ENCODE results near the gene PSRC1. TPM values are rescaled to one million over a fixed set of nuclear protein-coding genes. Genes with fewer than 3 reads are reported as not detected.
A peak's percentile ranks its signal among the peaks of the same experiment; 100 is the strongest.

The PSRC1 gene
- total and polyA plus RNA-seq, 4 experiments from 2014 or later, result 0.17 to 0.31 (median 0.23) TPM

DNA sequence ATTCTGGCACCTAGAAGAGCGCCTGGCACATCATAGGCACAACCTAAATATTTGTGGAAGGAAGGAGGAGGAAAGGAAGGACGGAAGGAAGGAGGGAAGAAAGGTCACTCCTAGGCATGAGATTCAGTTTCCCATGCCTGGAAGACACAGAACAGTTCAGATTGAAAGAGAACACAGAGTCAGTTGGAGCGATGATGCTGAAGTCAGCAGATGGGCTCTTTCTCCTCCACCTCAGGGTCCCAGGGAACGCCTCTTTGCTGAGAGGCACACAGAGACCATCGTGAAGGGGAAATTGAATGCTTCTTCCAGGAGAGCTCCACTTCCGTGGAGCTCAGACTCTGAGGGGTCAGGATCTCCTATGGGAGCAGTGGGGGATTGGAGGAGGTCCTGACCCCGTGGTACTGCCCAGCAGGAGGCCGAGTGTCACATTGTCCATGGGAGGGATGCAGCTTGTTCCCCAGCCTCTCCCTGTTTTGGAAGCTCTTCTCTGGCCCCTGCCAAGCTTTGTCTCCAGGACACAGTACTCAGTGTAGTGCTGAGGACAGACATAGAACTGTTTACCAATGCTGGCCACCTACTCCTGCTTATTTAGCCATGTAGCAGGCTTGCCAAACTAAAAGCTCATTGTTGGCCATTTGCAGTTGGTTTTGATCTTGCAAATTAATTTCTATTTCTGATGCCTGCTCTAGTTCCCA, 21.4 kb upstream of the PSRC1 start:
- Histone ChIP-seq H3K4me1 (ENCODE audit: insufficient read depth, low read length) (no peaks in the 10 kb centered on the region), H3K9me3 (ENCODE audit: control insufficient read depth in 1 of 2, low read length in 2 of 2) (no peaks in the 10 kb centered on the region), H3K36me3 (ENCODE audit: insufficient read depth, low read length) (no peaks in the 10 kb centered on the region), H3K27me3 (ENCODE audit: insufficient read depth, low read length) (no peaks in the 10 kb centered on the region), H3K27ac (ENCODE audit: low read depth, low read length) (no peak overlapping the region), H3K4me3 (ENCODE audit: low read length in 2 of 2) (no peak overlapping the region)
- ChIA-PET CTCF (ENCODE audit: partially characterized antibody) (interaction anchor here (1.1 kb wide), 1 partner anchor 26 kb away, joined by 3 read pairs; no protein-coding TSS in a partner anchor), POLR2A (ENCODE audit: partially characterized antibody) (no interaction called here)
- Mint-ChIP-seq H3K27ac (no peak overlapping the region), H3K4me3 (no peak overlapping the region), H3K4me1 (no peaks in the 10 kb centered on the region), H3K9me3 (no peaks in the 10 kb centered on the region), H3K27me3 (peaks cover 4 to 10% of the 10 kb centered on the region in 2 donors), H3K36me3 (no peaks in the 10 kb centered on the region)
- DNase-seq, result no peak
- intact Hi-C loops (cut with micrococcal nuclease), result no loop called here

DNA sequence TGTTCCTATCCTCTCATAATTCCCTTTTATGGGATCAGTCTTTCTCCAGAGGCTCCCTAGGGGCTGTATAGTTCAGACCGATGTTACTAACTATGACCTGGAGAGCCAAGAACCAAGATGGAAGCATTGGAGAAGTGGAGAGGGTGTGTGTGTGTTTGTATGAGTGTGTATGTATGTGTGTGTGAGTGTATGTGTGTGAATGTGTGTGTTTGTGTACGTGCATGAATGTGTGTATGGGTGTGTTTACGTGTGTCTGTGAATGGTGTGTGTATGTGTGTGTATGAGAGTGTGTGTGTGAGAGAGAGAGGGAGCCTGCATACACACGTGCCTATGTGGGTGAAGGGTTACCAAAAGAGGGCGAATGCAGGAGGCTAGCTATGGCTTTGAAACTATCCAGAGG, 18.9 kb upstream of the PSRC1 start:
- Histone ChIP-seq H3K27ac (ENCODE audit: low read depth, low read length) (no peak overlapping the region), H3K9me3 (ENCODE audit: control insufficient read depth in 1 of 2, low read length in 2 of 2) (no peaks in the 10 kb centered on the region), H3K4me3 (ENCODE audit: low read length in 2 of 2) (no peak overlapping the region), H3K36me3 (ENCODE audit: insufficient read depth, low read length) (no peaks in the 10 kb centered on the region), H3K27me3 (ENCODE audit: insufficient read depth, low read length) (no peaks in the 10 kb centered on the region), H3K4me1 (ENCODE audit: insufficient read depth, low read length) (no peaks in the 10 kb centered on the region)
- ChIA-PET POLR2A (ENCODE audit: partially characterized antibody) (no interaction called here), CTCF (ENCODE audit: partially characterized antibody) (no interaction called here)
- Mint-ChIP-seq H3K4me3 (no peak overlapping the region), H3K9me3 (no peaks in the 10 kb centered on the region), H3K4me1 (no peaks in the 10 kb centered on the region), H3K36me3 (no peaks in the 10 kb centered on the region), H3K27me3 (peaks cover 5 to 15% of the 10 kb centered on the region in 2 donors), H3K27ac (no peak overlapping the region)
- DNase-seq, result no peak
- intact Hi-C loops (cut with micrococcal nuclease), result no loop called here

DNA sequence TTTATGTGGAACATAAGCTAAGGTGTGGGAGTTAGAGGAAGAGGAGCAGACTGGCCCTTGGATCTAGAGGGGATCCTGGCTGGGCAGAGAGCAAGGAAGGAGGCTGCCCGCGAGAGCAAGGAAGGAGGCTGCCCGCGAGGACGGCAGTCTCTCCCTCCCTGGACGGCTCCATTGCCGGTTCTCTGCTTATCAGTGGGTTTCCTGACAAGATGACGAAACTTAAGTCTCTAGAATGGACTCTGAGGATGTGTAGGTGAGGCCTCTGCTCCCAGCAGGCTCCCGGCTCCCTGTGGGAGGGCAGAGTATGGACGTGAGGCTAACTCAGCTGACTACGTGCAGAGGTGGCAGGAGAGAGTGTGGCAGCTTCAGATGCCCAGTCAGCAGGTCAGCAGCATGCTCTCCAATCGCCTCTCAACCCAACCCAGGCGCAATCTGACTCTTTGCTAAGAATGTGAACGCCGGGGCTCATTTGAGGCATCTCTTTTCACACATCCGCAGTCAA, 17.8 kb upstream of the PSRC1 start:
- peaks cover 5 to 20% of the 10 kb centered on the region in 2 donors for H3K27me3 Mint-ChIP-seq
- H3K4me3 ChIP-seq (ENCODE audit: low read length in 2 of 2), result no peak overlapping the region
- no peaks in the 10 kb centered on the region for H3K36me3 Mint-ChIP-seq
- ChIA-PET CTCF (ENCODE audit: partially characterized antibody) (no interaction called here), POLR2A (ENCODE audit: partially characterized antibody) (no interaction called here)
- no peaks in the 10 kb centered on the region for H3K4me1 Mint-ChIP-seq
- H3K36me3 ChIP-seq (ENCODE audit: insufficient read depth, low read length), result no peaks in the 10 kb centered on the region
- no peak overlapping the region for H3K27ac Mint-ChIP-seq
- no peak for DNase-seq
- no peak overlapping the region for H3K27ac ChIP-seq (ENCODE audit: low read depth, low read length)
- H3K9me3 Mint-ChIP-seq, result no peaks in the 10 kb centered on the region
- no peaks in the 10 kb centered on the region for H3K27me3 ChIP-seq (ENCODE audit: insufficient read depth, low read length)
- H3K9me3 ChIP-seq (ENCODE audit: control insufficient read depth in 1 of 2, low read length in 2 of 2), result no peaks in the 10 kb centered on the region
- H3K4me1 ChIP-seq (ENCODE audit: insufficient read depth, low read length), result no peaks in the 10 kb centered on the region
- intact Hi-C loops (cut with micrococcal nuclease), result no loop called here
- H3K4me3 Mint-ChIP-seq, result no peak overlapping the region

DNA sequence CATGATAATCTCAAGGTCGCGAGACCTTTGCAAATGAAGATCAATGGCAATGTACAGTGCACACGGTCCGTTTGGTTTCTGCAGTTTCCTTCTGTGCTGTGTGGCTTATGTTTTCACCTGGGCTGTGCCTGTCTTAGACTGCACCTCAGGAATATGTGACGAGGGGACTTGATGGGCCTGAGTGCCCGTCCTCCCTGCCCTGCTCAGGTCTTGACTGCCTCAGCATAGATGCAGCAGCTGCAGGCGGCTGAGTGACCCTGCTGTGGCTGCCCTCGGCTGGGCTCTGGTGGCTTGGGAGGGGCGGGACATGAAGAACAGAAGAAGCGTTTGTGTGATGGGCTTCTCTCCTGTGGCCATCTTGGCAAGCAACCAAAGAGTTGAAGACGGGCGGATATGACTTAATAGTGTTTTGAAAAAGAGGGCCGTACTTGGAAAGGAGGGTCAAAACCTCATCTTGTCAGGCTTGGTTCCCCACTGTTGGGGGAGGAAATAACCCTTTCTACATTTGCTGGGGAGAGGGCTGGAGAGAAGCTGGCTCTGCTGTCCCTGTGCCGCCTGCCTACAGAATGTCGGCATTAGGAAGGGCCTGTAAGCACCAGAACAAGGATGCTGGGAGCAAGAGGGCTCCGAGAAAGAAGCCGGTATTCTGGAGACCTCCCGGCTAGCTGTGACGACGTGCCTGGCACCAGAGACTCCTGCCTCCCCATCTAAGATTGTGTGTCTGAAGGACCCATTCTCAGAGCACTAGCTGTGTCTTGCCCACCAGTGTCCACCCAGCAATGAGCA, 16.8 kb upstream of the PSRC1 start:
- no peak overlapping the region for H3K27ac ChIP-seq (ENCODE audit: low read depth, low read length)
- H3K27me3 Mint-ChIP-seq, result peaks cover 5 to 25% of the 10 kb centered on the region in 2 donors
- H3K9me3 ChIP-seq (ENCODE audit: control insufficient read depth in 1 of 2, low read length in 2 of 2), result no peaks in the 10 kb centered on the region
- ChIA-PET POLR2A (ENCODE audit: partially characterized antibody) (no interaction called here), CTCF (ENCODE audit: partially characterized antibody) (interaction anchor here (0.8 kb wide), 1 partner anchor 100 kb away, joined by 3 read pairs; no protein-coding TSS in a partner anchor)
- H3K36me3 Mint-ChIP-seq, result no peaks in the 10 kb centered on the region
- no peaks in the 10 kb centered on the region for H3K9me3 Mint-ChIP-seq
- no peak overlapping the region for H3K4me3 Mint-ChIP-seq
- H3K4me1 ChIP-seq (ENCODE audit: insufficient read depth, low read length), result no peaks in the 10 kb centered on the region
- H3K4me1 Mint-ChIP-seq, result no peaks in the 10 kb centered on the region
- no peaks in the 10 kb centered on the region for H3K36me3 ChIP-seq (ENCODE audit: insufficient read depth, low read length)
- no peak overlapping the region for H3K27ac Mint-ChIP-seq
- H3K4me3 ChIP-seq (ENCODE audit: low read length in 2 of 2), result no peak overlapping the region
- no peaks in the 10 kb centered on the region for H3K27me3 ChIP-seq (ENCODE audit: insufficient read depth, low read length)
- DNase-seq, result no peak
- intact Hi-C loops (cut with micrococcal nuclease), result no loop called here

DNA sequence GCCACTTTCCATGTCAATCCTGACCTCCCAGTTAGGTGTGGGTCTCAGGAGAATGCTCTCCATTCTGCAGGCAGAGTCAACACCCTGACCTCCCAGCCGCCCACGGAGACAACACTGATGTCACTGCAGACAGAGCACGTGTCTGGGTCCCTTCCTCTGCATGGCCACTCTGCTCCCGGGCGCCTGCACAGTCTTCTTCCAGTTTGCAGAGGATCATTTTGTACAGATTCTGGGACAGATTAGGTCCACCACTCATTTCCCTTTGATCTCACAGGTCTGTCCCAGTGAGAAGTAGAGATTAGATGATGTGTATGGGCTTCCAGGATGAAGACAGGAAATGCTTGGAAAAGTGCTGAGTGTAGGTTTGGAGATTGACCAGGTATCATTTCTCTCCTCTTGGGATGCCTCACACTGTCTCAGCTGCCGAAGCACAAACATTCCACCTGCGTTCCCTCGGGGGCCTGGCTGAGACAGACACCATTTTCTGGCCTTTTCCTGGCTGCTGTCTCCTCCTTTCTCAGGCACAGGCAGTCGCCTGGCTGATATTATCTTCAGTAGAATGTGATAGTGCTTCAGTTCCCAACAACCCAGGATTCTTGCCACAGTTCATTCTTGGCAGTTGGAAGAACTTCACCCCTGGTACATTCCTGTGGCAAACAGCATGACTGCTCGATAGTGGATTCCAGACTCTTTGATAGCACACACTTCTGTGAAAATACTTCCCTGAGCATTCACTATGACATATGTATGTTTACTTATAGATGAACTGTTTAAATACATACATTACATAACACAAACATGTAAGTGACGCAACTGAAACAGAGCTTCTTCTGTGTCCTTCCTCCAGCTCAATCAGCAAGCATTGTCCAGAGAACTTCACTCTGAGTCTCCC, 16.0 kb upstream of the PSRC1 start:
- H3K4me3 ChIP-seq (ENCODE audit: low read length in 2 of 2), result no peak overlapping the region
- POLR2A ChIA-PET (ENCODE audit: partially characterized antibody), result no interaction called here
- no peaks in the 10 kb centered on the region for H3K9me3 ChIP-seq (ENCODE audit: control insufficient read depth in 1 of 2, low read length in 2 of 2)
- no peaks in the 10 kb centered on the region for H3K36me3 ChIP-seq (ENCODE audit: insufficient read depth, low read length)
- no peak overlapping the region for H3K27ac ChIP-seq (ENCODE audit: low read depth, low read length)
- Mint-ChIP-seq H3K4me3 (no peak overlapping the region), H3K36me3 (no peaks in the 10 kb centered on the region), H3K27ac (peak overlapping the region in 1 of 7 donors; percentile 17), H3K9me3 (no peaks in the 10 kb centered on the region), H3K27me3 (peaks cover 5 to 25% of the 10 kb centered on the region in 2 donors), H3K4me1 (no peaks in the 10 kb centered on the region)
- intact Hi-C loops (cut with micrococcal nuclease), result no loop called here
- H3K27me3 ChIP-seq (ENCODE audit: insufficient read depth, low read length), result no peaks in the 10 kb centered on the region
- CTCF ChIA-PET (ENCODE audit: partially characterized antibody), result no interaction called here
- DNase-seq, result no peak
- no peaks in the 10 kb centered on the region for H3K4me1 ChIP-seq (ENCODE audit: insufficient read depth, low read length)

DNA sequence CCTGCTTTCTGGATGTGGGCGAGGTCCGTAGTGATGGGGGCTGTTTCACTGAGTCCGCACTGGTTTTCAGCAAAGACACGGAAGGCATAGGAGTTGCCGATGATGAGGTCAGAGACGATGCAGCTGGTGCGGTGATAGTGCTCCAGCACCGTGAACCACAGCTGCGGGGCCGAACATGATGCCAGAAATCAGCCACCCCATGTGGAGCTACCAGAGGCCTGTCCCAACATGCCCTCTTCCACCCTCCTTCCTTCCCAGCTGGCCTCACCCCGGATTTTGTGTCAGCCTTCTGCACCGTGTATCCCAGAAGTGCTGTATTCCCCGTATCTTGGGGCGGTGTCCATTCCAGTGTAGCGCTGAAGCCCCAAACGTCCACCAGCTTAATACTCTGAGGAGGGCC, 13.8 kb upstream of the PSRC1 start:
- H3K4me1 ChIP-seq (ENCODE audit: insufficient read depth, low read length), result no peaks in the 10 kb centered on the region
- ChIA-PET POLR2A (ENCODE audit: partially characterized antibody) (no interaction called here), CTCF (ENCODE audit: partially characterized antibody) (interaction anchor here (0.7 to 2.4 kb wide), 3 partner anchors 18 to 31 kb away, joined by 3 to 7 read pairs (median 3); no protein-coding TSS in a partner anchor)
- H3K4me1 Mint-ChIP-seq, result no peaks in the 10 kb centered on the region
- DNase-seq, result no peak
- no peak overlapping the region for H3K27ac ChIP-seq (ENCODE audit: low read depth, low read length)
- H3K27ac Mint-ChIP-seq, result no peak overlapping the region
- H3K36me3 Mint-ChIP-seq, result no peaks in the 10 kb centered on the region
- no peak overlapping the region for H3K4me3 ChIP-seq (ENCODE audit: low read length in 2 of 2)
- no peak overlapping the region for H3K4me3 Mint-ChIP-seq
- H3K36me3 ChIP-seq (ENCODE audit: insufficient read depth, low read length), result no peaks in the 10 kb centered on the region
- intact Hi-C loops (cut with micrococcal nuclease), result no loop called here
- peaks cover 5 to 30% of the 10 kb centered on the region in 2 donors for H3K27me3 Mint-ChIP-seq
- H3K9me3 ChIP-seq (ENCODE audit: control insufficient read depth in 1 of 2, low read length in 2 of 2), result no peaks in the 10 kb centered on the region
- H3K9me3 Mint-ChIP-seq, result no peaks in the 10 kb centered on the region
- H3K27me3 ChIP-seq (ENCODE audit: insufficient read depth, low read length), result no peaks in the 10 kb centered on the region
